Effector memory CD4-positive, alpha-beta T cell (primary cell): ENCODE results near the gene DACT3.

ENCODE experiments used
- DNase-seq, 3 donors: peaks; one replicate each; pipeline ENCODE4 v3.0.0-alpha.2; 2020
- H3K27ac ChIP-seq: 2 replicates; pipeline ENCODE4 v1.7.0; 2013; ENCODE audit warnings: mild to moderate bottlenecking, low read length, moderate library complexity; ENCODE audit not compliant: insufficient read depth, poor library complexity, severe bottlenecking
- H3K27me3 ChIP-seq: replicated peaks from 2 replicates; pipeline ENCODE4 v1.7.0; 2013; ENCODE audit warnings: mild to moderate bottlenecking, low read length; ENCODE audit not compliant: insufficient read depth, control insufficient read depth, poor library complexity, severe bottlenecking
- H3K36me3 ChIP-seq: 2 replicates; pipeline ENCODE4 v1.7.0; 2013; ENCODE audit warnings: mild to moderate bottlenecking, low read length, moderate library complexity; ENCODE audit not compliant: control insufficient read depth, insufficient read depth
- H3K4me1 ChIP-seq: 2 replicates; pipeline ENCODE4 v1.7.0; 2013; ENCODE audit warnings: low read length, mild to moderate bottlenecking; ENCODE audit not compliant: control insufficient read depth, insufficient read depth, poor library complexity, severe bottlenecking
- H3K4me3 ChIP-seq: 2 replicates; pipeline ENCODE4 v1.7.0; 2013; ENCODE audit warnings: low read length, low read depth, mild to moderate bottlenecking; ENCODE audit not compliant: insufficient read depth, poor library complexity, severe bottlenecking
- H3K9me3 ChIP-seq: 2 replicates; pipeline ENCODE4 v1.7.0; 2013; ENCODE audit warnings: mild to moderate bottlenecking, low read length, moderate library complexity; ENCODE audit not compliant: control insufficient read depth
- total RNA-seq, 3 donors: gene quantifications; one replicate each; lab custom pipeline; 2026; lab: John Stamatoyannopoulos, UW

Gene DACT3
- total RNA-seq, result 0 reads per million in 3 donors

- Histone ChIP-seq H3K27ac (peak within 1 kb of the TSS; percentile 51), H3K9me3 (no peaks in the 10 kb centered on the region), H3K27me3 (peaks cover 30% of the 10 kb centered on the region), H3K4me1 (peaks cover 16% of the 10 kb centered on the region), H3K36me3 (no peaks in the 10 kb centered on the region), H3K4me3 (peak within 1 kb of the TSS; percentile 52)
- peak; percentile 99 to 100 (median 99) for DNase-seq
Observed at GRCh38 chr19:46661020-46661731, at the start of gene DACT3. Gene DACT3, minus strand, starts transcription at chr19:46661182. Its CDS starts 118 bp downstream, at chr19:46661064.

DNA sequence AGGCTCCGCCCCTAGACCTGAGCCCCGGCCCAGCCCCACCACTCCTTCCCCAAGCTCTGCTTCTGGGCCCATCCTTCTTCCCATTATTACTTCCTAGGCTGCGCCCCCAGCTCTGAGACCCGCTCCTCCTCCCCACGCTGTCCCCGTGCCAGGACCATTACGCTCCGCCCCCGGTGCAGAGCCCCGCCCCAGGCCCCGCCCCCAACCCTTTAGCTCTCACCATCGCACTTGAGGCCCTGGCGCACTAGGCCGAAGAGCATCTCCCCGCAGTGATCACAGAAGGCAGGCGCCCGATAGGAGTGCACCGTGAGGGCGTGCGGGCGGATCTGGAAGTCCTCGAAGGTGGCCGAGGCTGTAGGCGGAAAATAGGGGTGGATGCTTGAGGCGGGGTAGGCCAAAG is 49.7 kb upstream of the DACT3 start:
- Histone ChIP-seq H3K27ac (no peak overlapping the region), H3K9me3 (no peaks in the 10 kb centered on the region), H3K4me3 (no peak overlapping the region), H3K27me3 (no peaks in the 10 kb centered on the region), H3K4me1 (peaks cover 15% of the 10 kb centered on the region), H3K36me3 (peaks cover 44% of the 10 kb centered on the region)
- no peak for DNase-seq

DNA sequence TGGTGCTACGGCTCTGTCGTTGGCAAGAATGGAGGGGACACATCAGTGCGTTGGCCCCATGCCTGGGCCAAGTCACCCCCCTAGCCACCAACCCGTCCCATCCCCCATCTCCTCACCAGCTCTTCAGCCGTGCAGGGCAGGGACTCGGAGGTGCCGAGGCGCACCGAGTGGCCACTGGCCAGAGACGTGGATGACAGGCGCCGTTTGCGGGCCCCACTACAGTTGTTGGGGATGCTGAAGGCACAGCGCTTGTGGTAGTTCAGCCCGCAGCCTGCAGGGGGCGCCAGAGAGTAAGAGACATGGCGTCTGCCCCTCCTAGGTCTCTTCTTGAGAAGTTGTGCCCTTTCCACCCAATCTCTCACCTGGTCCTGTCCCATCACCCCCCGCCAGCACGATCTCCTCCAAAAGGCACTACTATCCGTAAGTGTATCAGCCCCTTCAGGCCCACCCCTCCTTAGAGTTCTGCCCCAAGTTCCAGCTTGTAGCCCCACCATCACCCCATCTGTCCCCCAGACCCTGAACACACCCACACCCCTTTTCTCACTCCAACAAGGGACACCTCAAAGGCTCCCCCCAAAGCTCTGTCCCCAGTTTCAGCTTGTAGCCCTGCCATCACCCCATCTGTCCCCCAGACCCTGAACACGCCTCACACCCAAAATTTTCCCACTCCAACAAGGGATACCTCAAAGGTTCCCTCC is 43.5 kb upstream of the DACT3 start:
- H3K27me3 ChIP-seq, result no peaks in the 10 kb centered on the region
- H3K36me3 ChIP-seq, result peaks cover 75% of the 10 kb centered on the region
- H3K4me1 ChIP-seq, result no peaks in the 10 kb centered on the region
- no peak overlapping the region for H3K4me3 ChIP-seq
- no peaks in the 10 kb centered on the region for H3K9me3 ChIP-seq
- H3K27ac ChIP-seq, result no peak overlapping the region
- DNase-seq, result peak; percentile 65 to 79 (median 77)

DNA sequence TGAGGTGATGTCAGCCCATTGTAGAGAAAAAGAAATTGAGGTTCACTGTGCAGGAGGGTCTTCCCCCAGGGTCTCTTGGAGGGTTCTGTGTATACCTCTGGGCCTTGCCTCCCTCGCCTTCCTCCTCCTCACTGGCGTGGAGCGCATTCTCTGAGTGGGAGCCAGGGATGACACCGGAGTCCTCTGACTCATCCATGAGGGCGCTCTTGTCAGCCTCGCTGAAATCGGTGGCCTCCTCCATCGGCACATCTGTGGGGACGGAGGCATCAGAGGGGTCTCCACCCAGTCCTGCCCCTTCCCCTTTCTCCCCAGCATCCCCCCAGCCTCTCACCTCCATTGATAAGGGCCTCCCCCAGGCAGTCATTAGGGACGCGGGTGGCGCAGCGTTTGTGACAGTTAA is 39.7 kb upstream of the DACT3 start:
- Histone ChIP-seq H3K9me3 (no peaks in the 10 kb centered on the region), H3K36me3 (peaks cover 86% of the 10 kb centered on the region), H3K27ac (no peak overlapping the region), H3K4me3 (no peak overlapping the region), H3K4me1 (no peaks in the 10 kb centered on the region), H3K27me3 (no peaks in the 10 kb centered on the region)
- DNase-seq, result no peak

- DNase-seq, result no peak
- Histone ChIP-seq H3K27me3 (no peaks in the 10 kb centered on the region), H3K4me1 (no peaks in the 10 kb centered on the region), H3K9me3 (no peaks in the 10 kb centered on the region), H3K36me3 (peaks cover 95% of the 10 kb centered on the region), H3K4me3 (no peak overlapping the region), H3K27ac (no peak overlapping the region)
Observed at GRCh38 chr19:46698395-46699321, 37.7 kb upstream of the DACT3 start.

- Histone ChIP-seq H3K4me3 (no peak overlapping the region), H3K4me1 (no peaks in the 10 kb centered on the region), H3K27me3 (no peaks in the 10 kb centered on the region), H3K9me3 (no peaks in the 10 kb centered on the region), H3K27ac (no peak overlapping the region), H3K36me3 (peaks cover 97% of the 10 kb centered on the region)
- DNase-seq, result no peak
Observed at GRCh38 chr19:46697204-46697960, 36.4 kb upstream of the DACT3 start.

DNA sequence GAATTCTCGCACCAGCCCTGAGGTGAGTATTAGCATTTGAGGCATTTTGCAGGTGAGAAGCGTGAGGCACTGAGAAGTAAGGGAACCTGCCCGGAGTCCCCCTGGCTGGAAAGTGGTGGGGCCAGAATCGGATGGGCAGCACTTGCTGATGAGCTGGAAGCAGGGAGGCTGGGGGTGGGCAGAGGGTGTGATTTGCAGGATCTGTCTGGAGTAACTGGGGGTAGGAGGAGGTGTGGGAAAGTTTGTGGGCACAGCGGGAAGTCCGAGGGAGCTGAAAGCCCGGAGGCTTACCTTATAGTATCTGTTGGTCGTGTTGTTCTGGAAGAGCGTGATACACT is 35.9 kb upstream of the DACT3 start:
- no peaks in the 10 kb centered on the region for H3K4me1 ChIP-seq
- H3K36me3 ChIP-seq, result peaks cover 97% of the 10 kb centered on the region
- no peaks in the 10 kb centered on the region for H3K27me3 ChIP-seq
- DNase-seq, result no peak
- no peak overlapping the region for H3K27ac ChIP-seq
- H3K4me3 ChIP-seq, result no peak overlapping the region
- no peaks in the 10 kb centered on the region for H3K9me3 ChIP-seq

GRCh38 chr19:46696052-46696451 is 35.1 kb upstream of the DACT3 start:
- Histone ChIP-seq H3K36me3 (peaks cover 97% of the 10 kb centered on the region), H3K4me3 (no peak overlapping the region), H3K4me1 (no peaks in the 10 kb centered on the region), H3K9me3 (no peaks in the 10 kb centered on the region), H3K27me3 (no peaks in the 10 kb centered on the region), H3K27ac (no peak overlapping the region)
- no peak for DNase-seq

DNA sequence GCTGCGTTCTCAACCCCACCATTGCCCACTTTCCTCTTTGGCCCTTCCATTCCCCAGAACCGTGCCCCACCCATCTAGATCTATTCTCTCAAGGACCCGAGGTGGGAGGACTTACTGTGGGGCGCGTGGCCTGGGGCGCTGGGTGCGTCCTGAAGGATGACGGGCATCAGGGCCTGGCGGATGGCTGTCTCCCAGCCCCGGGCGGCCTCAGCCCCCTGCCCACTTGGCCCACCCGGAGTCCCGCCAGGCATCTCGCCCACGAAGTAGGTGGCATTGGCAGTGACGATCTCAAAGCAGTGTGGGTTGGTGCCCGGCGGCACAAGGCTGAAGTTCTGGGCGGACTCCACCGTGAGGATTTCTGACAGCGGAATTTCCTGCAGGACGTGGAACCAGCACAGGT is 32.8 kb upstream of the DACT3 start:
- Histone ChIP-seq H3K27ac (no peak overlapping the region), H3K27me3 (no peaks in the 10 kb centered on the region), H3K4me3 (no peak overlapping the region), H3K36me3 (peaks cover 99% of the 10 kb centered on the region), H3K9me3 (no peaks in the 10 kb centered on the region), H3K4me1 (no peaks in the 10 kb centered on the region)
- no peak for DNase-seq
